GM12878 (cell line): ENCODE data around the gene PRDM2.

ENCODE experiments used
- ESRRA ChIP-seq: IDR thresholded peaks from 2 replicates; pipeline ENCODE4 v1.6.1; 2012; ENCODE audit warnings: mild to moderate bottlenecking, low read length, improper control_type of control experiment
- EZH2 ChIP-seq: IDR thresholded peaks from 2 replicates; pipeline ENCODE4 v1.6.1; 2012; ENCODE audit warnings: low read depth, mild to moderate bottlenecking, control low read depth, inconsistent platforms, low read length, borderline replicate concordance; ENCODE audit not compliant: control insufficient read depth
- MYC ChIP-seq: IDR thresholded peaks from 2 replicates; pipeline ENCODE4 v1.6.1; 2011; ENCODE audit warnings: mild to moderate bottlenecking, low read length, moderate library complexity, inconsistent platforms; ENCODE audit not compliant: insufficient read depth, insufficient replicate concordance, insufficient read length, severe bottlenecking
- POLR2A ChIP-seq: IDR thresholded peaks from 2 replicates; pipeline ENCODE4 v1.6.1; 2011; ENCODE audit warnings: low read depth, mild to moderate bottlenecking, low read length
- RAD21 ChIP-seq: IDR thresholded peaks from 2 replicates; pipeline ENCODE4 v1.6.1; 2011; ENCODE audit warnings: mild to moderate bottlenecking, low read depth, low read length, moderate library complexity; ENCODE audit not compliant: insufficient read depth
- RCOR1 ChIP-seq: conservative IDR thresholded peaks from 2 replicates; pipeline ENCODE4 v1.6.1; 2012; ENCODE audit warnings: low read depth, low read length, improper control_type of control experiment
- SP1 ChIP-seq: IDR thresholded peaks from one replicate; pipeline ENCODE4 v1.6.1; 2011; ENCODE audit warnings: low read depth, low read length
- TAF1 ChIP-seq: IDR thresholded peaks from 2 replicates; pipeline ENCODE4 v1.6.1; 2011; ENCODE audit warnings: mild to moderate bottlenecking, low read depth, low read length, borderline replicate concordance
- TF ChIP-seq, protein P1 (sequence below): IDR thresholded peaks from 2 replicates; pipeline ENCODE4 v1.6.1; 2012; ENCODE audit warnings: low read depth, low read length, improper control_type of control experiment
- TF ChIP-seq, protein P2 (sequence below), 3 experiments: IDR thresholded peaks in 2 of 3; conservative IDR thresholded peaks in 1 of 3; 2 replicates each; pipeline ENCODE4 v1.5.1; 2011; ENCODE audit warnings: low read depth in 3 of 3, low read length in 3 of 3, mild to moderate bottlenecking in 3 of 3, control low read depth in 2 of 3, moderate library complexity in 2 of 3, inconsistent platforms in 1 of 3, mixed read lengths in 1 of 3; ENCODE audit not compliant: control insufficient read depth in 2 of 3, insufficient read depth in 1 of 3; ENCODE audit errors: extremely low read depth in 1 of 3
- TF ChIP-seq, protein P3 (sequence below): IDR thresholded peaks from 2 replicates; pipeline ENCODE4 v1.6.1; 2011; ENCODE audit warnings: borderline replicate concordance, low read depth, mild to moderate bottlenecking, moderate library complexity, low read length; ENCODE audit not compliant: insufficient read depth, poor library complexity, severe bottlenecking
- TF ChIP-seq, protein P4 (sequence below): fragments of 450-650 bp; IDR thresholded peaks from 2 replicates; pipeline ENCODE4 v1.6.1; 2017; ENCODE audit warnings: mild to moderate bottlenecking, moderate library complexity
- TF ChIP-seq, protein P5 (sequence below): fragments of 450-650 bp; IDR thresholded peaks from 2 replicates; pipeline ENCODE4 v1.6.1; 2017; ENCODE audit warnings: mild to moderate bottlenecking
- TF ChIP-seq, protein P6 (sequence below): IDR thresholded peaks from 2 replicates; pipeline ENCODE4 v1.6.1; 2011; ENCODE audit warnings: borderline replicate concordance, low read depth, mild to moderate bottlenecking, moderate library complexity, mixed read lengths, low read length; ENCODE audit not compliant: insufficient read depth; ENCODE audit errors: extremely low read length

DNA sequence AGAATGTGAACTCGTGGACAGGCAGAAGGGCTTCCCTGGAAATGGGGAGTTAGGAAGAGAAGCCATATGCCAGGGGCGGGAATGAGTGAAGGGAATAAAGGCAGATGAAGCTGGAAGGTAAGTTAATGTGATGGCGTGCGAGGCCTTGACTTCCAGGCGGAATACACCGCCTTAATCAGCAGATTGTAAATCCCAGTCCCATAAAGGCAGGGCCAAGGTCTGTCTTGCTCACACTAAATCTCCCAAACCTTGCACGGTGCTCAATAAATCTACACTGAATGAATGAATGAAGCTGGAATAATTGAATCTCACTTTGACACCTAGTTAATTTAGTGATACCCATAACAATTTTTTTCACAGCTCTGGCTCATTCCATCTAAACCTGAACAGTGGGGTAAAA, 16.8 kb upstream of the PRDM2 start:
- TF ChIP-seq ESRRA, result no peak
- TF ChIP-seq, protein P1, sequence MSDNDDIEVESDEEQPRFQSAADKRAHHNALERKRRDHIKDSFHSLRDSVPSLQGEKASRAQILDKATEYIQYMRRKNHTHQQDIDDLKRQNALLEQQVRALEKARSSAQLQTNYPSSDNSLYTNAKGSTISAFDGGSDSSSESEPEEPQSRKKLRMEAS, result no peak
- no peak for TF ChIP-seq SP1
- TF ChIP-seq, protein P2, sequence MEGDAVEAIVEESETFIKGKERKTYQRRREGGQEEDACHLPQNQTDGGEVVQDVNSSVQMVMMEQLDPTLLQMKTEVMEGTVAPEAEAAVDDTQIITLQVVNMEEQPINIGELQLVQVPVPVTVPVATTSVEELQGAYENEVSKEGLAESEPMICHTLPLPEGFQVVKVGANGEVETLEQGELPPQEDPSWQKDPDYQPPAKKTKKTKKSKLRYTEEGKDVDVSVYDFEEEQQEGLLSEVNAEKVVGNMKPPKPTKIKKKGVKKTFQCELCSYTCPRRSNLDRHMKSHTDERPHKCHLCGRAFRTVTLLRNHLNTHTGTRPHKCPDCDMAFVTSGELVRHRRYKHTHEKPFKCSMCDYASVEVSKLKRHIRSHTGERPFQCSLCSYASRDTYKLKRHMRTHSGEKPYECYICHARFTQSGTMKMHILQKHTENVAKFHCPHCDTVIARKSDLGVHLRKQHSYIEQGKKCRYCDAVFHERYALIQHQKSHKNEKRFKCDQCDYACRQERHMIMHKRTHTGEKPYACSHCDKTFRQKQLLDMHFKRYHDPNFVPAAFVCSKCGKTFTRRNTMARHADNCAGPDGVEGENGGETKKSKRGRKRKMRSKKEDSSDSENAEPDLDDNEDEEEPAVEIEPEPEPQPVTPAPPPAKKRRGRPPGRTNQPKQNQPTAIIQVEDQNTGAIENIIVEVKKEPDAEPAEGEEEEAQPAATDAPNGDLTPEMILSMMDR (IDR thresholded peaks at IDR 0.05 in 2 of 3, conservative IDR thresholded peaks at IDR 0.05 in 1 of 3; ENCODE audit: control insufficient read depth in 2 of 3, extremely low read depth in 1 of 3, insufficient read depth in 1 of 3, low read depth in 3 of 3, low read length in 3 of 3), result no peak
- no peak for TF ChIP-seq MYC
- TF ChIP-seq POLR2A, result no peak
- no peak for TF ChIP-seq EZH2
- no peak for TF ChIP-seq RCOR1
- TF ChIP-seq TAF1, result no peak
- TF ChIP-seq, protein P3, sequence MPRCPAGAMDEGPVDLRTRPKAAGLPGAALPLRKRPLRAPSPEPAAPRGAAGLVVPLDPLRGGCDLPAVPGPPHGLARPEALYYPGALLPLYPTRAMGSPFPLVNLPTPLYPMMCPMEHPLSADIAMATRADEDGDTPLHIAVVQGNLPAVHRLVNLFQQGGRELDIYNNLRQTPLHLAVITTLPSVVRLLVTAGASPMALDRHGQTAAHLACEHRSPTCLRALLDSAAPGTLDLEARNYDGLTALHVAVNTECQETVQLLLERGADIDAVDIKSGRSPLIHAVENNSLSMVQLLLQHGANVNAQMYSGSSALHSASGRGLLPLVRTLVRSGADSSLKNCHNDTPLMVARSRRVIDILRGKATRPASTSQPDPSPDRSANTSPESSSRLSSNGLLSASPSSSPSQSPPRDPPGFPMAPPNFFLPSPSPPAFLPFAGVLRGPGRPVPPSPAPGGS, result no peak
- TF ChIP-seq, protein P4, sequence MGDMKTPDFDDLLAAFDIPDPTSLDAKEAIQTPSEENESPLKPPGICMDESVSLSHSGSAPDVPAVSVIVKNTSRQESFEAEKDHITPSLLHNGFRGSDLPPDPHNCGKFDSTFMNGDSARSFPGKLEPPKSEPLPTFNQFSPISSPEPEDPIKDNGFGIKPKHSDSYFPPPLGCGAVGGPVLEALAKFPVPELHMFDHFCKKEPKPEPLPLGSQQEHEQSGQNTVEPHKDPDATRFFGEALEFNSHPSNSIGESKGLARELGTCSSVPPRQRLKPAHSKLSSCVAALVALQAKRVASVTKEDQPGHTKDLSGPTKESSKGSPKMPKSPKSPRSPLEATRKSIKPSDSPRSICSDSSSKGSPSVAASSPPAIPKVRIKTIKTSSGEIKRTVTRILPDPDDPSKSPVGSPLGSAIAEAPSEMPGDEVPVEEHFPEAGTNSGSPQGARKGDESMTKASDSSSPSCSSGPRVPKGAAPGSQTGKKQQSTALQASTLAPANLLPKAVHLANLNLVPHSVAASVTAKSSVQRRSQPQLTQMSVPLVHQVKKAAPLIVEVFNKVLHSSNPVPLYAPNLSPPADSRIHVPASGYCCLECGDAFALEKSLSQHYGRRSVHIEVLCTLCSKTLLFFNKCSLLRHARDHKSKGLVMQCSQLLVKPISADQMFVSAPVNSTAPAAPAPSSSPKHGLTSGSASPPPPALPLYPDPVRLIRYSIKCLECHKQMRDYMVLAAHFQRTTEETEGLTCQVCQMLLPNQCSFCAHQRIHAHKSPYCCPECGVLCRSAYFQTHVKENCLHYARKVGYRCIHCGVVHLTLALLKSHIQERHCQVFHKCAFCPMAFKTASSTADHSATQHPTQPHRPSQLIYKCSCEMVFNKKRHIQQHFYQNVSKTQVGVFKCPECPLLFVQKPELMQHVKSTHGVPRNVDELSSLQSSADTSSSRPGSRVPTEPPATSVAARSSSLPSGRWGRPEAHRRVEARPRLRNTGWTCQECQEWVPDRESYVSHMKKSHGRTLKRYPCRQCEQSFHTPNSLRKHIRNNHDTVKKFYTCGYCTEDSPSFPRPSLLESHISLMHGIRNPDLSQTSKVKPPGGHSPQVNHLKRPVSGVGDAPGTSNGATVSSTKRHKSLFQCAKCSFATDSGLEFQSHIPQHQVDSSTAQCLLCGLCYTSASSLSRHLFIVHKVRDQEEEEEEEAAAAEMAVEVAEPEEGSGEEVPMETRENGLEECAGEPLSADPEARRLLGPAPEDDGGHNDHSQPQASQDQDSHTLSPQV, result no peak
- TF ChIP-seq, protein P5, sequence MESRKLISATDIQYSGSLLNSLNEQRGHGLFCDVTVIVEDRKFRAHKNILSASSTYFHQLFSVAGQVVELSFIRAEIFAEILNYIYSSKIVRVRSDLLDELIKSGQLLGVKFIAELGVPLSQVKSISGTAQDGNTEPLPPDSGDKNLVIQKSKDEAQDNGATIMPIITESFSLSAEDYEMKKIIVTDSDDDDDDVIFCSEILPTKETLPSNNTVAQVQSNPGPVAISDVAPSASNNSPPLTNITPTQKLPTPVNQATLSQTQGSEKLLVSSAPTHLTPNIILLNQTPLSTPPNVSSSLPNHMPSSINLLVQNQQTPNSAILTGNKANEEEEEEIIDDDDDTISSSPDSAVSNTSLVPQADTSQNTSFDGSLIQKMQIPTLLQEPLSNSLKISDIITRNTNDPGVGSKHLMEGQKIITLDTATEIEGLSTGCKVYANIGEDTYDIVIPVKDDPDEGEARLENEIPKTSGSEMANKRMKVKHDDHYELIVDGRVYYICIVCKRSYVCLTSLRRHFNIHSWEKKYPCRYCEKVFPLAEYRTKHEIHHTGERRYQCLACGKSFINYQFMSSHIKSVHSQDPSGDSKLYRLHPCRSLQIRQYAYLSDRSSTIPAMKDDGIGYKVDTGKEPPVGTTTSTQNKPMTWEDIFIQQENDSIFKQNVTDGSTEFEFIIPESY, result no peak
- TF ChIP-seq RAD21, result no peak
- TF ChIP-seq, protein P6, sequence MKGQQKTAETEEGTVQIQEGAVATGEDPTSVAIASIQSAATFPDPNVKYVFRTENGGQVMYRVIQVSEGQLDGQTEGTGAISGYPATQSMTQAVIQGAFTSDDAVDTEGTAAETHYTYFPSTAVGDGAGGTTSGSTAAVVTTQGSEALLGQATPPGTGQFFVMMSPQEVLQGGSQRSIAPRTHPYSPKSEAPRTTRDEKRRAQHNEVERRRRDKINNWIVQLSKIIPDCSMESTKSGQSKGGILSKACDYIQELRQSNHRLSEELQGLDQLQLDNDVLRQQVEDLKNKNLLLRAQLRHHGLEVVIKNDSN, result no peak
